Measurements from ENCODE around the gene CDK8.

DNA sequence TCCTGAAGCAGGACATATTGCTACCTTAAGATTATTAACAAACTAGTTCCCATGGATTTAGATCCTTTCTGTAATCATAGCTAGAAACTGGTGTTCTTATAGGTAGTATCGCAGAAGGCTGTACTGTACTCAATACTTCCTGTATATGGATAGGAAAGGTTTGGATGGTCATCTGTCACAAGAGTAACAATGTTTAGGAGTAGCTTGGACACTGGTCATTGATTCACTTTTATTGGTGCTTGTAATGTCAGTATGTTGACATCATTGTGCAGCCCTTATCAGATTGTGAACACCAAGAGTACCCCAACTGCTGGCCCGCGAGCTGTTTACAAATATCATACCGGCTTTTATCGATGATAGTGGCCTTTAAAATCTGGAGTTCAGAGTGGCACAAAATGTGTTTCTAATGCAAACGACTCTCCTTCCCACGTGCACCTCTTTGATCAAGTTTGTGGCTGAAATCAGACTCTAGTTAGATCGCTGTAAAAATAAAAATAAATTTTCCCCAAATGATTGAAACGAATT lies 605 bp upstream of the CDK8 start:
- TF ChIP-seq, protein P1, sequence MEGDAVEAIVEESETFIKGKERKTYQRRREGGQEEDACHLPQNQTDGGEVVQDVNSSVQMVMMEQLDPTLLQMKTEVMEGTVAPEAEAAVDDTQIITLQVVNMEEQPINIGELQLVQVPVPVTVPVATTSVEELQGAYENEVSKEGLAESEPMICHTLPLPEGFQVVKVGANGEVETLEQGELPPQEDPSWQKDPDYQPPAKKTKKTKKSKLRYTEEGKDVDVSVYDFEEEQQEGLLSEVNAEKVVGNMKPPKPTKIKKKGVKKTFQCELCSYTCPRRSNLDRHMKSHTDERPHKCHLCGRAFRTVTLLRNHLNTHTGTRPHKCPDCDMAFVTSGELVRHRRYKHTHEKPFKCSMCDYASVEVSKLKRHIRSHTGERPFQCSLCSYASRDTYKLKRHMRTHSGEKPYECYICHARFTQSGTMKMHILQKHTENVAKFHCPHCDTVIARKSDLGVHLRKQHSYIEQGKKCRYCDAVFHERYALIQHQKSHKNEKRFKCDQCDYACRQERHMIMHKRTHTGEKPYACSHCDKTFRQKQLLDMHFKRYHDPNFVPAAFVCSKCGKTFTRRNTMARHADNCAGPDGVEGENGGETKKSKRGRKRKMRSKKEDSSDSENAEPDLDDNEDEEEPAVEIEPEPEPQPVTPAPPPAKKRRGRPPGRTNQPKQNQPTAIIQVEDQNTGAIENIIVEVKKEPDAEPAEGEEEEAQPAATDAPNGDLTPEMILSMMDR (IDR thresholded peaks at IDR 0.05 in 4 of 5, conservative IDR thresholded peaks at IDR 0.05 in 1 of 5) = no peak
- TF ChIP-seq POLR2A (IDR thresholded peaks at IDR 0.05) = no peak
